Subcutaneous abdominal adipose tissue (tissue), 5 donors: ENCODE measurements around the gene MICAL1.

ENCODE experiments used
- H3K27ac ChIP-seq: one replicate; pipeline ENCODE4 v1.7.0; 2013; ENCODE audit warnings: low read depth, mild to moderate bottlenecking, inconsistent platforms, low read length, moderate library complexity
- H3K27me3 ChIP-seq, 5 donors: one replicate each; pipeline ENCODE4 v1.7.0; 2013; ENCODE audit warnings: low read length in 5 of 5, inconsistent platforms in 1 of 5; ENCODE audit not compliant: control insufficient read depth in 5 of 5, insufficient read depth in 4 of 5
- H3K36me3 ChIP-seq, 5 donors: one replicate each; pipeline ENCODE4 v1.7.0; 2013; ENCODE audit warnings: low read length in 5 of 5; ENCODE audit not compliant: control insufficient read depth in 5 of 5, insufficient read depth in 5 of 5
- H3K4me1 ChIP-seq, 5 donors: one replicate each; pipeline ENCODE4 v1.7.0; 2013; ENCODE audit warnings: low read length in 5 of 5, mild to moderate bottlenecking in 3 of 5, moderate library complexity in 1 of 5; ENCODE audit not compliant: control insufficient read depth in 5 of 5, insufficient read depth in 5 of 5
- H3K4me3 ChIP-seq, 5 donors: one replicate each; pipeline ENCODE4 v1.7.0; 2013; ENCODE audit warnings: low read length in 5 of 5, low read depth in 1 of 5
- H3K9ac ChIP-seq, 5 donors: one replicate each; pipeline ENCODE4 v1.7.0; 2013; ENCODE audit warnings: low read length in 5 of 5, mild to moderate bottlenecking in 4 of 5, moderate library complexity in 3 of 5
- H3K9me3 ChIP-seq, 5 donors: one replicate each; pipeline ENCODE4 v1.7.0; 2013; ENCODE audit warnings: low read length in 5 of 5; ENCODE audit not compliant: control insufficient read depth in 5 of 5
- donor health status: healthy.
- donor health status: healthy.
- donor health status: healthy.
- donor health status: healthy.
- donor health status: healthy.

MICAL1 gene

DNA sequence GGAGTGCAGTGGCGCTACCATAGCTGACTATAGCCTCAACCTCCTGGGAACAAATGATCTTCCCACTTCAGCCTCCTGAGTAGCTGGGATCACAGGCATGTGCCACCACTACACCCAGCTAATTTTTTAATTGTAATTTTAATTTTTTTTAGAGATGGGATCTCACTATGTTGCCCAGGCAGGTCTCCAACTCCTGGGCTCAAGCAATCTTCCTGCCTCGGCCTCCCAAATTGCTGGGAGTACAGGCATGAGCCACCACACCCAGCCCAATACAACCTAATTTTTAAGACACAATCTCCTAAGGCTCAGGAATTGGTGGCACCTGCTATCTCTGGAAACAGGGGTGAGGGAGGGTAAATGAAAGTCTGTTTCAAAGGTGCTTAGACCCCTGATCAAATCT, 21.6 kb upstream of the MICAL1 start:
- Histone ChIP-seq H3K9me3 (no peaks in the 10 kb centered on the region), H3K36me3 (peaks cover 22 to 61% (median 42%) of the 10 kb centered on the region in 5 donors), H3K4me1 (peaks cover 0 to 44% (median 43%) of the 10 kb centered on the region in 5 donors)

DNA sequence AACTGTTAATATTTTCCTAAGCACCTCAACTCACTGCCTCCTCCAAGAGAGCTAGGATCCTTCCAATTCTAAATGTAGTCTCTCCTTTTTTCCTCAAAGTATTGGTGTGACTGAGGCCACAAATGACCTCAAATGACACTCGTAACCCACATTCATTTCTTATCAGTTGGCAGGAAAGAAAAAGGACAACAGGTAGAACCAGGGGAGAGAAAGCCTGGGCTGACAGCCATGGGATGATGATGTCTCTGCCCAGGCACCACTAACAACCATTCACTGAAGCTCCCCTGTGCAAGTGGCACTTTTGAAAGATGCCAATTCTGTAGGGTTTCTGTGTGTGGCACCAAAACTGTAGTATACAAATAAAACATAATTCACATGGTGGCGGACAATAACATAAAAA, 20.1 kb upstream of the MICAL1 start:
- Histone ChIP-seq H3K9me3 (no peaks in the 10 kb centered on the region), H3K36me3 (peaks cover 13 to 65% (median 54%) of the 10 kb centered on the region in 5 donors), H3K27me3 (no peaks in the 10 kb centered on the region), H3K9ac (no peak overlapping the region), H3K4me1 (peaks cover 0 to 30% (median 28%) of the 10 kb centered on the region in 5 donors), H3K27ac (no peak overlapping the region), H3K4me3 (no peak overlapping the region)

More for the DNA sequence above, 21.6 kb upstream of the MICAL1 start:
- H3K27me3 ChIP-seq = no peaks in the 10 kb centered on the region
- no peak overlapping the region for H3K9ac ChIP-seq
- no peak overlapping the region for H3K4me3 ChIP-seq
- H3K27ac ChIP-seq = no peak overlapping the region

DNA sequence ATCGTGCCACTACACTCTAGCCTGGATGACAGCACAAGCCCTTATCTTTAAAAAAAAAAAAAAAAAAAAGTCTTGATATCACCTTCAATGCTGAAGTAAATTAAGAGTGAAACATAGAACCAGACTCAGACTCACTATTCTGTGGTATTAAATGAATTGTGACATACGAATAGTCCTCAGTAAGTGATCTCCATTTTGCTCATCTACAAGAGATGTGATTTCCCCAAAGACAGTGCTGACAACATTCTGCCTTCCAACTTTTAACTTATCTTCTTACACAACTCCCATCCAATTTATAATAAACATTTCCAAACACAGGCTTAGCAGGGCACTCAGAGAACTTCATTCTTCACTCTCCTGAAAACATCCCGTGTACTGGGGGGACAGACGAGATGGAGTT, 19.4 kb upstream of the MICAL1 start:
- no peak overlapping the region for H3K9ac ChIP-seq
- H3K4me3 ChIP-seq = no peak overlapping the region
- H3K36me3 ChIP-seq = peaks cover 13 to 68% (median 60%) of the 10 kb centered on the region in 5 donors
- H3K27me3 ChIP-seq = no peaks in the 10 kb centered on the region
- no peak overlapping the region for H3K27ac ChIP-seq
- peaks cover 0 to 24% (median 21%) of the 10 kb centered on the region in 5 donors for H3K4me1 ChIP-seq
- no peaks in the 10 kb centered on the region for H3K9me3 ChIP-seq

DNA sequence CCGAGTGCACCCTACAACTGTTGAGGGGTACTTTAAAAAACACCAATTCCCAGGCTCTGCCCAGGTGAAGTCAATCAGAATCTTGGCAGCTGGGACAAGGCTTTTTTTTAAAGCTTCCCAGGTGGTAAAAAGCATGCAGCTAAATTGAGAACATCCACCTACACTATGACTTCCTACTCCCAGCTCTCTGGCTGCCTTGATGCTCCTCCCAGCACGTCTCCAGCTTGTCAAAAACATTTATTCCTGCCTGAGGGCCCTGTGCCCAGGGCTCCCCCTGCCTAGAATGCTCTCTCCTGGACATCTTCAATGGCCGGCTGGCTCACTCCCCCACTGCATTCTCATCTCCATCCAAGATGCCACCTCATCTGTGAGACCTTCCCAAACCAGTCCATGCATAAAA, 17.5 kb upstream of the MICAL1 start:
- H3K4me1 ChIP-seq = peaks cover 0 to 9% (median 7%) of the 10 kb centered on the region in 5 donors
- H3K4me3 ChIP-seq = no peak overlapping the region
- no peak overlapping the region for H3K27ac ChIP-seq
- no peaks in the 10 kb centered on the region for H3K27me3 ChIP-seq
- H3K9ac ChIP-seq = no peak overlapping the region
- H3K9me3 ChIP-seq = no peaks in the 10 kb centered on the region
- H3K36me3 ChIP-seq = peaks cover 17 to 82% (median 74%) of the 10 kb centered on the region in 5 donors

GRCh38 chr6:109472132-109472995, 16.8 kb upstream of the MICAL1 start:
- Histone ChIP-seq H3K9me3 (no peaks in the 10 kb centered on the region), H3K9ac (no peak overlapping the region), H3K27ac (no peak overlapping the region), H3K4me3 (no peak overlapping the region), H3K36me3 (peaks cover 18 to 89% (median 76%) of the 10 kb centered on the region in 5 donors), H3K27me3 (no peaks in the 10 kb centered on the region), H3K4me1 (peaks cover 0 to 4% (median under 1%) of the 10 kb centered on the region in 5 donors)

DNA sequence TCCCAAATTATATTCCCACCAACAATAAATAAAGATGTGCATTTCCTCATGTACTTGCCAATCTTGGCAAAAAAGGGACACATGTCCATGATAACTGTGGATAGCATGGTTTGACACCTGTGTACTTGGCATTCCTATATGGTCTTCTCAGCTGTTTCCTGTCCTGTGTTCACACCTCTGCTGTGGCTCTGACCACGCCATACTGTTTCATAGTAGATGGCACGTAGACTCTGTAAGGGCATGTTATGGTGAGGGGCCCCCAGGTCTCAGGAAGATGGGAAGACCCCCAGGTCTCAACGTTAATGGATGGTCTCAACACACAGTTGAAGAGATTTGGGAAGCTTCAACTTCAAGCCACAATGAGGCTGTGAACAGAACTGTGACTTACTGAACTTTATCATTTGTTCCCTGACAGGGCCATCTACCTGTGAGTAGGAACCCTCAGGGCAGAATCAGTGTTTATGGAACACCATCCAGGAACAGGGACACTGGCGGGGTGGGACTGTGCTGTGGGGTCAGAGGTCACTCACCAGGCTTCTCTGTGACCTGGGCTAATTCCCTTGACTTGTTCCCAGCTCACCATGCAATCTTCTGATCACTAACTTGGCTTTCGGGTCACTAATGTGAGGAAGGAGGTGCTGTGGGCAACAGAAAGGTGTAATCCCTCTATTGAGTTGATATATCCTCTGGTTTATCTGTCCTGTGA, 15.7 kb upstream of the MICAL1 start:
- no peaks in the 10 kb centered on the region for H3K9me3 ChIP-seq
- peaks cover 21 to 91% (median 75%) of the 10 kb centered on the region in 5 donors for H3K36me3 ChIP-seq
- H3K27me3 ChIP-seq = no peaks in the 10 kb centered on the region
- no peaks in the 10 kb centered on the region for H3K4me1 ChIP-seq
- no peak overlapping the region for H3K4me3 ChIP-seq
- no peak overlapping the region for H3K27ac ChIP-seq
- H3K9ac ChIP-seq = no peak overlapping the region

- Histone ChIP-seq H3K36me3 (peaks cover 18 to 89% (median 74%) of the 10 kb centered on the region in 5 donors), H3K9ac (no peak overlapping the region), H3K9me3 (no peaks in the 10 kb centered on the region), H3K4me3 (no peak overlapping the region), H3K27ac (no peak overlapping the region), H3K27me3 (no peaks in the 10 kb centered on the region), H3K4me1 (no peaks in the 10 kb centered on the region)
These were observed 14.1 kb upstream of the MICAL1 start for GRCh38 chr6:109469591-109470189.

- Histone ChIP-seq H3K36me3 (peaks cover 18 to 81% (median 68%) of the 10 kb centered on the region in 5 donors), H3K9ac (no peak overlapping the region), H3K4me3 (no peak overlapping the region), H3K4me1 (no peaks in the 10 kb centered on the region), H3K9me3 (no peaks in the 10 kb centered on the region), H3K27me3 (no peaks in the 10 kb centered on the region), H3K27ac (no peak overlapping the region)
These were observed 12.1 kb upstream of the MICAL1 start for GRCh38 chr6:109467696-109468095.

GRCh38 chr6:109466212-109466923, 10.8 kb upstream of the MICAL1 start:
- Histone ChIP-seq H3K9ac (no peak overlapping the region), H3K4me1 (no peaks in the 10 kb centered on the region), H3K27me3 (no peaks in the 10 kb centered on the region), H3K36me3 (peaks cover 25 to 79% (median 65%) of the 10 kb centered on the region in 5 donors), H3K4me3 (no peak overlapping the region), H3K9me3 (no peaks in the 10 kb centered on the region), H3K27ac (no peak overlapping the region)
